Prostate gland (tissue), 2 donors: ENCODE data around the gene PCDHA7.

Experiments used
- POLR2A ChIP-seq: fragments of 450-650 bp; IDR thresholded peaks from one replicate; pipeline ENCODE4 v1.6.1; 2016; ENCODE audit warnings: antibody characterized with exemption, mild to moderate bottlenecking
- POLR2AphosphoS5 ChIP-seq: sonication (generic); formaldehyde crosslinking; IDR thresholded peaks from one replicate; pipeline ENCODE4 v1.6.1; 2017; ENCODE audit warnings: antibody characterized with exemption
- TF ChIP-seq, protein P1 (sequence below), 4 experiments: fragments of 200-600 bp in 2 of 4; fragments of 450-650 bp in 2 of 4; sonication (generic) in 2 of 4; IDR thresholded peaks; 1 replicate in 3 of 4; 2 replicates in 1 of 4; pipeline ENCODE4 v1.5.1; 2016 to 2019; ENCODE audit warnings: antibody characterized with exemption in 4 of 4, mild to moderate bottlenecking in 2 of 4, moderate library complexity in 2 of 4

DNA sequence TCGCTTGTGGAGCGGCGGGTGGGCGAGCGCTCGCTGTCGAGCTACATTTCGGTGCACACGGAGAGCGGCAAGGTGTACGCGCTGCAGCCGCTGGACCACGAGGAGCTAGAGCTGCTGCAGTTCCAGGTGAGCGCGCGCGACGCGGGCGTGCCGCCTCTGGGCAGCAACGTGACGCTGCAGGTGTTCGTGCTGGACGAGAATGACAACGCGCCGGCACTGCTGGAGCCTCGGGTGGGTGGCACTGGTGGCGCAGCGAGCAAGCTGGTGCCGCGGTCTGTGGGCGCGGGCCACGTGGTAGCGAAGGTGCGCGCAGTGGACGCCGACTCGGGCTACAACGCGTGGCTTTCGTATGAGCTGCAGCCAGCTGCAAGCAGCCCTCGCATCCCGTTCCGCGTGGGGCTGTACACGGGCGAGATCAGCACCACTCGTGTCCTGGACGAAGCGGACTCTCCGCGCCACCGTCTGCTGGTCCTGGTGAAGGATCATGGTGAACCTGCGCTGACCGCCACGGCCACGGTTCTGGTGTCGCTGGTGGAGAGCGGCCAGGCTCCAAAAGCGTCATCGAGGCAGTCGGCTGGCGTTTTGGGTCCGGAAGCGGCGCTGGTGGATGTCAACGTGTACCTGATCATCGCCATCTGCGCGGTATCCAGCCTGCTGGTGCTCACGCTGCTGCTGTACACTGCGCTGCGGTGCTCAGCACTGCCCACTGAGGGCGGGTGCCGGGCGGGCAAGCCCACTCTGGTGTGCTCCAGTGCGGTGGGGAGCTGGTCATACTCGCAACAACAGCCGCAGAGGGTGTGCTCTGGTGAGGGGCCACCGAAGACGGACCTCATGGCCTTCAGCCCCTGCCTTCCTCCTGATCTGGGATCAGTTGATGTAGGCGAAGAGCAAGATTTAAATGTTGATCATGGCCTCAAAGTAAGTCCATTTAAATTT, 9.0 kb downstream of the PCDHA7 start:
- TF ChIP-seq, protein P1, sequence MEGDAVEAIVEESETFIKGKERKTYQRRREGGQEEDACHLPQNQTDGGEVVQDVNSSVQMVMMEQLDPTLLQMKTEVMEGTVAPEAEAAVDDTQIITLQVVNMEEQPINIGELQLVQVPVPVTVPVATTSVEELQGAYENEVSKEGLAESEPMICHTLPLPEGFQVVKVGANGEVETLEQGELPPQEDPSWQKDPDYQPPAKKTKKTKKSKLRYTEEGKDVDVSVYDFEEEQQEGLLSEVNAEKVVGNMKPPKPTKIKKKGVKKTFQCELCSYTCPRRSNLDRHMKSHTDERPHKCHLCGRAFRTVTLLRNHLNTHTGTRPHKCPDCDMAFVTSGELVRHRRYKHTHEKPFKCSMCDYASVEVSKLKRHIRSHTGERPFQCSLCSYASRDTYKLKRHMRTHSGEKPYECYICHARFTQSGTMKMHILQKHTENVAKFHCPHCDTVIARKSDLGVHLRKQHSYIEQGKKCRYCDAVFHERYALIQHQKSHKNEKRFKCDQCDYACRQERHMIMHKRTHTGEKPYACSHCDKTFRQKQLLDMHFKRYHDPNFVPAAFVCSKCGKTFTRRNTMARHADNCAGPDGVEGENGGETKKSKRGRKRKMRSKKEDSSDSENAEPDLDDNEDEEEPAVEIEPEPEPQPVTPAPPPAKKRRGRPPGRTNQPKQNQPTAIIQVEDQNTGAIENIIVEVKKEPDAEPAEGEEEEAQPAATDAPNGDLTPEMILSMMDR (IDR thresholded peaks at IDR 0.05): no peak
- no peak for TF ChIP-seq POLR2A
- TF ChIP-seq POLR2AphosphoS5: no peak
